ENCODE data around the gene GFPT2.

GFPT2 gene

GRCh38 chr5:180389252-180390101, 36.3 kb upstream of the GFPT2 start:
- TF ChIP-seq, protein P1, sequence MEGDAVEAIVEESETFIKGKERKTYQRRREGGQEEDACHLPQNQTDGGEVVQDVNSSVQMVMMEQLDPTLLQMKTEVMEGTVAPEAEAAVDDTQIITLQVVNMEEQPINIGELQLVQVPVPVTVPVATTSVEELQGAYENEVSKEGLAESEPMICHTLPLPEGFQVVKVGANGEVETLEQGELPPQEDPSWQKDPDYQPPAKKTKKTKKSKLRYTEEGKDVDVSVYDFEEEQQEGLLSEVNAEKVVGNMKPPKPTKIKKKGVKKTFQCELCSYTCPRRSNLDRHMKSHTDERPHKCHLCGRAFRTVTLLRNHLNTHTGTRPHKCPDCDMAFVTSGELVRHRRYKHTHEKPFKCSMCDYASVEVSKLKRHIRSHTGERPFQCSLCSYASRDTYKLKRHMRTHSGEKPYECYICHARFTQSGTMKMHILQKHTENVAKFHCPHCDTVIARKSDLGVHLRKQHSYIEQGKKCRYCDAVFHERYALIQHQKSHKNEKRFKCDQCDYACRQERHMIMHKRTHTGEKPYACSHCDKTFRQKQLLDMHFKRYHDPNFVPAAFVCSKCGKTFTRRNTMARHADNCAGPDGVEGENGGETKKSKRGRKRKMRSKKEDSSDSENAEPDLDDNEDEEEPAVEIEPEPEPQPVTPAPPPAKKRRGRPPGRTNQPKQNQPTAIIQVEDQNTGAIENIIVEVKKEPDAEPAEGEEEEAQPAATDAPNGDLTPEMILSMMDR (IDR thresholded peaks at IDR 0.05; ENCODE audit: insufficient read depth, low read length, missing control alignments), result no peak
- H3K4me3 ChIP-seq (ENCODE audit: low read depth, low read length), result no peak overlapping the region
- ChIA-PET CTCF (no interaction called here), POLR2A (no interaction called here)
- DNase-seq (ENCODE audit: low read depth, low spot score), result no peak

GRCh38 chr5:180387798-180388197, 34.7 kb upstream of the GFPT2 start:
- DNase-seq (ENCODE audit: low read depth, low spot score), result no peak
- POLR2A ChIA-PET, result no interaction called here
- no peak overlapping the region for H3K4me3 ChIP-seq (ENCODE audit: low read depth, low read length)
- CTCF ChIA-PET, result no interaction called here
- TF ChIP-seq, protein P1 (IDR thresholded peaks at IDR 0.05; ENCODE audit: insufficient read depth, low read length, missing control alignments), result no peak

DNA sequence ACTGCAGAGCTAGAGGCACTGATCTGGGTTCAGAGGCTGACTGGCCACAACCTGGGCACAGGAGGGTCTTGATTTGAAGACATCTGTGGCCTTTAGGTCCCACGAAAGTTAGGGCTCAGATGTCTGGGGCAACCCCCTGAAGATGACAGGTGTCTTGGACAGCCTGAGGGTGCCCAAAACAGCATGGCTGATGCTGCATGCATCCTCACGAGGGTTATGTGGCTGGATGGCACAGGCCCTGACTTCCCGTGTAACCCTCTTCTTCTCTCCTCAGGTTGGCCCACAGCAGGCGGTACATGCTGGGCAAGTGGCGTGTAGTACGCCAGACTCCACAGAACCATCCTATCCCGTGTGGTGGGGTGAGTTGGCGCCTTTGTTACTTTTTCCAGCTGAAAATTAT, 29.8 kb upstream of the GFPT2 start:
- ChIA-PET CTCF (interaction anchor here (1.6 to 1.9 kb wide), 2 partner anchors 88 to 89 kb away, joined by 4 to 5 read pairs; no protein-coding TSS in a partner anchor), POLR2A (no interaction called here)
- TF ChIP-seq, protein P1 (IDR thresholded peaks at IDR 0.05; ENCODE audit: insufficient read depth, low read length, missing control alignments), result no peak
- H3K4me3 ChIP-seq (ENCODE audit: low read depth, low read length), result no peak overlapping the region
- DNase-seq (ENCODE audit: low read depth, low spot score), result no peak

DNA sequence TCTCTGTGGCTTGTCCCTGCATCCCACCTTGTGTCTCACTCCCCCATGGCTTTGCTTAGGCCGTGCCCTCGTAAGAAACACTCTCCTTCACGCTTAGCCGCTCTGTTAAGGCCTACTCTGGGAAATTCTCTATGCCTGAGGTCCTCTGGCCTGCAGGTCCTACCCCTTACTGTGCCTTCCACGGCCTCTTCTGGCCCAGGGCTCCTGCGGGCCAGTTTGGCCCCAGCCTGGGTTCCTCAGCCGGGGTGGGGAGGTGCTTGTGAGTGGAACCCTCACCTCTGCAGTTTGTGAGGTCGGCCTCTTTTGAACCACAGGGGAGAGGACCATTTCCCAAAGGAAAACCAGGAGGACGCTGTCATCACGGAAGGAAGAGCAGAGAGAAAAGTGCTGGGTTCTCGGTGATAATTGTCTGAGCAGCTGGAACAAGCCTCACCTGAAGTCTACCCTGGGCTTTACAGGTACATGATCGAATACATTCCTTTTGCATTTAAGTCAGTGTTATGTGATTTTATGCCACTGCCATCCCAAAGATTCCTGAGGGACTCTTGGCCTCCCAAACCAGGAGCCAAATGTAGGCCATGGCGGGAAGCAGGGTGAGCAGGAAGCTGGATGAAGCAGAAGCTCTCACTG, 28.8 kb upstream of the GFPT2 start:
- DNase-seq (ENCODE audit: low read depth, low spot score), result no peak

GRCh38 chr5:180381428-180381827, 28.3 kb upstream of the GFPT2 start:
- ChIA-PET POLR2A (no interaction called here), CTCF (no interaction called here)
- H3K4me3 ChIP-seq (ENCODE audit: low read depth, low read length), result no peak overlapping the region
- TF ChIP-seq, protein P1 (IDR thresholded peaks at IDR 0.05; ENCODE audit: insufficient read depth, low read length, missing control alignments), result no peak
- DNase-seq (ENCODE audit: low read depth, low spot score), result no peak

More for the DNA sequence above, 28.8 kb upstream of the GFPT2 start:
- ChIA-PET CTCF (interaction anchor here (1.9 kb wide), 1 partner anchor 88 kb away, joined by 5 read pairs; no protein-coding TSS in a partner anchor), POLR2A (no interaction called here)
- TF ChIP-seq, protein P1 (IDR thresholded peaks at IDR 0.05; ENCODE audit: insufficient read depth, low read length, missing control alignments), result no peak
- no peak overlapping the region for H3K4me3 ChIP-seq (ENCODE audit: low read depth, low read length)

DNA sequence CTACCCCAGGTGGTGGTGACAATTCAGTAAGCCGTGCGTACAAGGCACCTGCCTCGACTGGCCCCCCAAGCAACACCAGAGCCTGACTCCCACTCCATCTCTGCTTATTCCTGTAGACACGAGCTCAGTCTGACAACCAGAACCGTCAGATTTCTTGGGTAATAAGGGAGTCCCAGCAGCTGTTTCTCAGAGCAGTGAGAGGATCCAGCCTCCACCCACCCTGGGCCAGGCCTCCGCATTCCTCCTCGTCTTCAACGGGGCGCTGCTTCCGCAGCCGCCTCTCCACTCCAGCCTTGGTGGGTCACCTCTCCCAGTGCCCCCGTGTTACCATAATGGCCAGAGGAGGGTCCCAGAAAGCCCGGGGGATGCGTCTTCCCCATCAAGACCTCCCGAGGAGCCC, 27.7 kb upstream of the GFPT2 start:
- TF ChIP-seq, protein P1 (IDR thresholded peaks at IDR 0.05; ENCODE audit: insufficient read depth, low read length, missing control alignments), result no peak
- POLR2A ChIA-PET, result no interaction called here
- DNase-seq (ENCODE audit: low read depth, low spot score), result no peak
- CTCF ChIA-PET, result no interaction called here
- H3K4me3 ChIP-seq (ENCODE audit: low read depth, low read length), result no peak overlapping the region
